ENCODE measurements around the gene OTULIN.

The OTULIN gene

DNA sequence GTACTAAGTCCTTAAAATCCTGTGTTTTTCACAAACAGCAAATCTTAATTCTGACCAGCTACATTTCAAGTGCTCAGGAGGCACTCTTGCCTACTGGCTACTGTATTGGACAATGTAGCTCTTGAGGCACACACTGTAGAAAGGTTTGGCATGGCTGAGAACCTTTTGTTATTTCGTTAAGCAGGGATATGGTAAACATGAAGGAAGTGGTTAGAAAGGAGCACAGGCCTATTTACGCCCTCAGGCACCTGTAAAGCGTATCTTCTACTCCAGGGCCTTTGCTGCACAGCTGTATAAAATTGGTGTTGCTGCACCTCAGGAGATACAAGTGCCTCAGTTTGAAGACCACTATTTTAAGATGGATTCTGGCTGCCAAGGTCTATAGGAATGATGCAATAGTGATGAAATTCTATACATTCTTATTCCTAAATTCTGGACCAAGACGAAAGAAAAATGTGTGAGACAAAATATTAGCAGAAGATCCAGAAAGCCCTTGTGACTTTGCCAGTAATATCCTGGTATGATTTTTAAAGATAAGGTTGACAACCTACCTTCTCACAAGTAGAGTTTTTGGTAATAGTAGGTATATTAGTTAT lies 9.3 kb upstream of the OTULIN start:
- Histone ChIP-seq H3K4me1 (ENCODE audit: control insufficient read depth, insufficient read depth, low read length) (no peaks in the 10 kb centered on the region), H3K27me3 (ENCODE audit: control insufficient read depth, insufficient read depth, low read length, poor library complexity, severe bottlenecking) (no peaks in the 10 kb centered on the region), H3K27ac (ENCODE audit: insufficient read depth, low read depth, low read length, poor library complexity, severe bottlenecking) (no peak overlapping the region), H3K9me3 (ENCODE audit: control insufficient read depth, low read length) (no peaks in the 10 kb centered on the region), H3K36me3 (ENCODE audit: control insufficient read depth, insufficient read depth, low read length) (no peaks in the 10 kb centered on the region), H3K4me3 (ENCODE audit: insufficient read depth, low read depth, low read length) (no peak overlapping the region)
- 63 to 78% methylated on average over 3 to 4 of the region's 4 CpGs for WGBS, 2 experiments

DNA sequence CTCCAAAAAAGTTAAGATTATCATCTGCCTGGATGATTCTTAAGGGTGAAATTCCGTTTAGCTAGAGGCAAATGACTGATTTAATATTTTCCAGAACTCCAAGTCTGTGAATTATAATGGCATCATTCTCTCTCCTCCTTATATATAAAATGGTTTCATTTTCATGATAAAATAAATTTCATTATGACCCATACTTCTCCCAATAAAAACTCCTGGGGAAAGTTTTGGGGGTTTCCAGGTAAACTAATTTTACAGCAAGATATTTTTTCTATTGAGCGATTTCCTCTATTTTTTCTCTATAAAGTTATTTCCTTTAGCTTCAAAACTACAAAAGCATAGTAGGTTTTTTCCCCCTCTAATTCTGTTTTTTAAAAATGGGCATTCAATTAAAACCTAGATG lies 7.6 kb upstream of the OTULIN start:
- Histone ChIP-seq H3K4me1 (ENCODE audit: control insufficient read depth, insufficient read depth, low read length) (no peaks in the 10 kb centered on the region), H3K36me3 (ENCODE audit: control insufficient read depth, insufficient read depth, low read length) (no peaks in the 10 kb centered on the region), H3K4me3 (ENCODE audit: insufficient read depth, low read depth, low read length) (no peak overlapping the region), H3K27ac (ENCODE audit: insufficient read depth, low read depth, low read length, poor library complexity, severe bottlenecking) (no peak overlapping the region), H3K9me3 (ENCODE audit: control insufficient read depth, low read length) (no peaks in the 10 kb centered on the region), H3K27me3 (ENCODE audit: control insufficient read depth, insufficient read depth, low read length, poor library complexity, severe bottlenecking) (no peaks in the 10 kb centered on the region)
- WGBS, 2 experiments, result 50% methylated on average over 2 of the region's 2 CpGs; no CpG with 5 or more reads in 1 of the 2 experiments

GRCh38 chr5:14659821-14660607 lies 4.5 kb upstream of the OTULIN start:
- 86 to 88% methylated on average over 3 of the region's 3 CpGs for WGBS, 2 experiments
- Histone ChIP-seq H3K27ac (ENCODE audit: insufficient read depth, low read depth, low read length, poor library complexity, severe bottlenecking) (no peak overlapping the region), H3K4me3 (ENCODE audit: insufficient read depth, low read depth, low read length) (no peak overlapping the region), H3K27me3 (ENCODE audit: control insufficient read depth, insufficient read depth, low read length, poor library complexity, severe bottlenecking) (peaks cover 5% of the 10 kb centered on the region), H3K4me1 (ENCODE audit: control insufficient read depth, insufficient read depth, low read length) (no peaks in the 10 kb centered on the region), H3K9me3 (ENCODE audit: control insufficient read depth, low read length) (no peaks in the 10 kb centered on the region), H3K36me3 (ENCODE audit: control insufficient read depth, insufficient read depth, low read length) (no peaks in the 10 kb centered on the region)

DNA sequence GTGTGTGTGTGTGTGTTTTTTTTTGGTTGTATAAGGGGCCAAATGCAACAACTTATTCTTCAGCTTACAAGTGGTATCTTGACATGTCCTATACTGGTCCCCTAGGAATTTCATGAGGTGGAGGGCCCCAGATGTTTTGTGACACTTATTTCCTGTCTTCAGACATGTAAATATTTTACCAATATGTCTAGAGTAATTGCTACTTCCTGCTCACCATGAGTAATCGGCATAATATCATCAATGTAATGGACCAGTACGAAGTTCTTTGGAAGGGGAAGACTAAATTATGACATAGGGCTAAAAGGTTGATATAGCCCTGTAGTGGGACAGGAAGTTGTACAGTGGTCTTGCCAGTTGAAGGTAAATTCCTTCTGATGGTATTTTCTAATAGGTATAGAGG lies 3.7 kb upstream of the OTULIN start:
- 88 to 94% methylated on average over 2 of the region's 2 CpGs for WGBS, 2 experiments
- Histone ChIP-seq H3K27me3 (ENCODE audit: control insufficient read depth, insufficient read depth, low read length, poor library complexity, severe bottlenecking) (peaks cover 10% of the 10 kb centered on the region), H3K9me3 (ENCODE audit: control insufficient read depth, low read length) (no peaks in the 10 kb centered on the region), H3K4me3 (ENCODE audit: insufficient read depth, low read depth, low read length) (no peak overlapping the region), H3K4me1 (ENCODE audit: control insufficient read depth, insufficient read depth, low read length) (no peaks in the 10 kb centered on the region), H3K27ac (ENCODE audit: insufficient read depth, low read depth, low read length, poor library complexity, severe bottlenecking) (no peak overlapping the region), H3K36me3 (ENCODE audit: control insufficient read depth, insufficient read depth, low read length) (no peaks in the 10 kb centered on the region)

DNA sequence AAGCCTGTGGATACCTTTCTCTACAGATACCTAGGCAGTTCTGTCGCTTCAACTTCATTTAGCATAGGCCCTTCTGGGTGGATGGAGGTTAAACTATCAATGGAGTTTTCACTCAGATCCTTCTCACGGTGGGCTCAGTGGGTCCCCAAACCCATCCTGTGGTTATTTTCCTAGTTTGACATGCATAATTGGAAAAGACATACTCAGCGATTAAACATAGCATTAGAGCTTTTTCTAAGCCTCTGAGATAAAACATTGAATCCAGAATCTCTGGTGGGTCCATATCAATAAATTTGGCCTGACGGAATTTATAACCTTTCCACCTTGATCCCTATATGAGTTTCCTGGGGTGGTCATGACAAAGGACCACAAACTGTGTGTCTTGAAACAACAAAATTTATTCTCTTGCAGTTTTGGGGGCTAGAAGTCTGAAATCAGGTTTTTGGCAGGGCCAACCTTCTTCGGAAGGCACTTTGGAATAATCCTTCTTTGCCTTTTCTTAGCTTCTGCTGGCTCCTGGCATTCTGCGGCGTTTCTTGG lies 1.7 kb upstream of the OTULIN start:
- Histone ChIP-seq H3K4me3 (ENCODE audit: insufficient read depth, low read depth, low read length) (no peak overlapping the region), H3K4me1 (ENCODE audit: control insufficient read depth, insufficient read depth, low read length) (no peaks in the 10 kb centered on the region), H3K27me3 (ENCODE audit: control insufficient read depth, insufficient read depth, low read length, poor library complexity, severe bottlenecking) (peaks cover 10% of the 10 kb centered on the region), H3K36me3 (ENCODE audit: control insufficient read depth, insufficient read depth, low read length) (no peaks in the 10 kb centered on the region), H3K27ac (ENCODE audit: insufficient read depth, low read depth, low read length, poor library complexity, severe bottlenecking) (no peak overlapping the region), H3K9me3 (ENCODE audit: control insufficient read depth, low read length) (no peaks in the 10 kb centered on the region)
- WGBS, 2 experiments, result 95 to 97% methylated on average over 6 to 7 of the region's 7 CpGs

GRCh38 chr5:14663734-14664269 lies 716 bp upstream of the OTULIN start:
- Histone ChIP-seq H3K27me3 (ENCODE audit: control insufficient read depth, insufficient read depth, low read length, poor library complexity, severe bottlenecking) (peaks cover 10% of the 10 kb centered on the region), H3K9me3 (ENCODE audit: control insufficient read depth, low read length) (no peaks in the 10 kb centered on the region), H3K4me1 (ENCODE audit: control insufficient read depth, insufficient read depth, low read length) (no peaks in the 10 kb centered on the region), H3K36me3 (ENCODE audit: control insufficient read depth, insufficient read depth, low read length) (no peaks in the 10 kb centered on the region), H3K4me3 (ENCODE audit: insufficient read depth, low read depth, low read length) (peak overlapping the region; percentile 74), H3K27ac (ENCODE audit: insufficient read depth, low read depth, low read length, poor library complexity, severe bottlenecking) (no peak overlapping the region)
- WGBS, 2 experiments, result 8% methylated on average over 24 of the region's 24 CpGs

- no peaks in the 10 kb centered on the region for H3K9me3 ChIP-seq (ENCODE audit: control insufficient read depth, low read length)
- peak overlapping the region; percentile 74 for H3K4me3 ChIP-seq (ENCODE audit: insufficient read depth, low read depth, low read length)
- H3K27me3 ChIP-seq (ENCODE audit: control insufficient read depth, insufficient read depth, low read length, poor library complexity, severe bottlenecking), result peaks cover 10% of the 10 kb centered on the region
- 10 to 14% methylated on average over 21 of the region's 21 CpGs for WGBS, 2 experiments
- no peaks in the 10 kb centered on the region for H3K36me3 ChIP-seq (ENCODE audit: control insufficient read depth, insufficient read depth, low read length)
- H3K4me1 ChIP-seq (ENCODE audit: control insufficient read depth, insufficient read depth, low read length), result no peaks in the 10 kb centered on the region
- no peak overlapping the region for H3K27ac ChIP-seq (ENCODE audit: insufficient read depth, low read depth, low read length, poor library complexity, severe bottlenecking)
Observed at GRCh38 chr5:14665101-14665822, 744 bp downstream of the OTULIN start.

DNA sequence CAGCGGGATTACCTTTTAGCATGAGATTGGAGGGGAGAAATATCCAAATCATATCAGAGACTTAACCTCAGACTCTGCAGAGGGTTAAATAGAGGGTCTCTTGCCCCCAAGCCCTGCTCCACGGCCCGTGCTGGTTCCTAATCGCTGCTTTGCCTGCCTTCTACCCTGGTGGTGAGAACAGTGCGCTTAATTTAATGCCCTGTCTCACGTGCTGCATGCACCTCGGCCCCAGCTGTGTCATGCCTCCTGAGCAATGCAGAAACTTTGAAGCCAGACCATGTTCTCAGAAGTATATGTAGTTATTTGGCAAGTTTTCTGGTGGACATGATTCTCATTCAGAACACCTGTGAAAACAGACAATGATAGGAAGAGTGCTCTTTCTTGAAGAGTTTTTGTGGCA lies 1.4 kb downstream of the OTULIN start:
- H3K36me3 ChIP-seq (ENCODE audit: control insufficient read depth, insufficient read depth, low read length), result no peaks in the 10 kb centered on the region
- peak overlapping the region; percentile 74 for H3K4me3 ChIP-seq (ENCODE audit: insufficient read depth, low read depth, low read length)
- WGBS, 2 experiments, result 45 to 52% methylated on average over 7 of the region's 7 CpGs
- peaks cover 10% of the 10 kb centered on the region for H3K27me3 ChIP-seq (ENCODE audit: control insufficient read depth, insufficient read depth, low read length, poor library complexity, severe bottlenecking)
- H3K4me1 ChIP-seq (ENCODE audit: control insufficient read depth, insufficient read depth, low read length), result no peaks in the 10 kb centered on the region
- H3K9me3 ChIP-seq (ENCODE audit: control insufficient read depth, low read length), result no peaks in the 10 kb centered on the region
- no peak overlapping the region for H3K27ac ChIP-seq (ENCODE audit: insufficient read depth, low read depth, low read length, poor library complexity, severe bottlenecking)

GRCh38 chr5:14666357-14666756 lies 1.8 kb downstream of the OTULIN start:
- Histone ChIP-seq H3K36me3 (ENCODE audit: control insufficient read depth, insufficient read depth, low read length) (no peaks in the 10 kb centered on the region), H3K4me1 (ENCODE audit: control insufficient read depth, insufficient read depth, low read length) (no peaks in the 10 kb centered on the region), H3K27ac (ENCODE audit: insufficient read depth, low read depth, low read length, poor library complexity, severe bottlenecking) (no peak overlapping the region), H3K4me3 (ENCODE audit: insufficient read depth, low read depth, low read length) (no peak overlapping the region), H3K27me3 (ENCODE audit: control insufficient read depth, insufficient read depth, low read length, poor library complexity, severe bottlenecking) (peaks cover 10% of the 10 kb centered on the region), H3K9me3 (ENCODE audit: control insufficient read depth, low read length) (no peaks in the 10 kb centered on the region)
- WGBS, 2 experiments, result 71% methylated on average over 2 of the region's 2 CpGs; no CpG with 5 or more reads in 1 of the 2 experiments

DNA sequence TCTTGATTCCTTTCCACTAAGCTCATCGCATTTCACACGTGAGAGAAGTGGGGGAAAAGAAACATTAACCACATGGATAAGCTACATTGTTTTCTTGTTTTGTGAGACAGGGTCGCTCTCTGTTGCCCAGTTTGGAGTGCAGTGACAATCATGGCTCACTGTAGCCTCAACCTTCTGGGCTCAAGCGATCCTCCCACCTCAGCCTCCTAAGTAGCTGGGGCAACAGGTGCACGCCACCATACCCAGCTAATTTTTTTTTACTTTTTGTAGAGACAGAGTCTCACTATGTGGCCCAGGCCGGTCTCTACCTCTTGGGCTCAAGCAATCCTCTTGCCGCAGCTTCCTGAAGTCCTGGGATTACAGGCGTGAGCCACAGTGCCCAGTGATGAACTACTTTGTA lies 2.8 kb downstream of the OTULIN start:
- no peaks in the 10 kb centered on the region for H3K9me3 ChIP-seq (ENCODE audit: control insufficient read depth, low read length)
- H3K27ac ChIP-seq (ENCODE audit: insufficient read depth, low read depth, low read length, poor library complexity, severe bottlenecking), result no peak overlapping the region
- 89 to 91% methylated on average over 8 of the region's 8 CpGs for WGBS, 2 experiments
- H3K4me1 ChIP-seq (ENCODE audit: control insufficient read depth, insufficient read depth, low read length), result no peaks in the 10 kb centered on the region
- peaks cover 10% of the 10 kb centered on the region for H3K27me3 ChIP-seq (ENCODE audit: control insufficient read depth, insufficient read depth, low read length, poor library complexity, severe bottlenecking)
- H3K36me3 ChIP-seq (ENCODE audit: control insufficient read depth, insufficient read depth, low read length), result no peaks in the 10 kb centered on the region
- H3K4me3 ChIP-seq (ENCODE audit: insufficient read depth, low read depth, low read length), result no peak overlapping the region

Data from ectodermal cell (in vitro differentiated cells).